Measurements from ENCODE around the gene GNG7. TPM values are rescaled to one million over a fixed set of nuclear protein-coding genes. Genes with fewer than 3 reads are reported as not detected.
"Not testable (repeated sequence)": the region's sequence is repeated elsewhere in the genome, so short reads cannot be mapped to it uniquely, and the experiment has no call there.

Gene GNG7
- total RNA-seq, 2 donors from 2014 or later: 8.7 to 22.9 TPM

GRCh38 chr19:2624537-2625091 lies 77.9 kb downstream of the GNG7 start:
- intact Hi-C loops (cut with DNase I): no loop called here
- no peak for TF ChIP-seq POLR2AphosphoS5 (IDR thresholded peaks at IDR 0.05)
- TF ChIP-seq POLR2A (IDR thresholded peaks at IDR 0.05): no peak
- no peak for TF ChIP-seq CTCF (IDR thresholded peaks at IDR 0.05)
- WGBS: 42% methylated on average over 11 of the region's 11 CpGs

GRCh38 chr19:2623798-2624197 lies 78.7 kb downstream of the GNG7 start:
- TF ChIP-seq POLR2AphosphoS5 (IDR thresholded peaks at IDR 0.05): no peak
- TF ChIP-seq POLR2A (IDR thresholded peaks at IDR 0.05): no peak
- TF ChIP-seq CTCF (IDR thresholded peaks at IDR 0.05): no peak
- intact Hi-C loops (cut with DNase I): no loop called here
- Histone ChIP-seq H3K36me3 (no peaks in the 10 kb centered on the region), H3K4me3 (no peak overlapping the region), H3K9me3 (no peaks in the 10 kb centered on the region), H3K27ac (no peak overlapping the region), H3K4me1 (replicated peaks) (no peaks in the 10 kb centered on the region), H3K27me3 (replicated peaks; ENCODE audit: insufficient read depth) (no peaks in the 10 kb centered on the region)
- no peak for DNase-seq (ENCODE audit: low spot score)
- 94% methylated on average over 12 of the region's 12 CpGs for WGBS

More at GRCh38 chr19:2624537-2625091, 77.9 kb downstream of the GNG7 start:
- Histone ChIP-seq H3K9me3 (no peaks in the 10 kb centered on the region), H3K27ac (no peak overlapping the region), H3K27me3 (replicated peaks; ENCODE audit: insufficient read depth) (no peaks in the 10 kb centered on the region), H3K36me3 (no peaks in the 10 kb centered on the region), H3K4me3 (no peak overlapping the region), H3K4me1 (replicated peaks) (no peaks in the 10 kb centered on the region)
- no peak for DNase-seq (ENCODE audit: low spot score)

GRCh38 chr19:2622371-2622961 lies 80.0 kb downstream of the GNG7 start:
- H3K27ac ChIP-seq; H3K4me1 ChIP-seq (replicated peaks); intact Hi-C loops (cut with DNase I); H3K27me3 ChIP-seq (replicated peaks; ENCODE audit: insufficient read depth); DNase-seq (ENCODE audit: low spot score); H3K4me3 ChIP-seq; H3K36me3 ChIP-seq; H3K9me3 ChIP-seq: not testable (repeated sequence)
- 86% methylated on average over 40 of the region's 40 CpGs for WGBS

- no peak for DNase-seq (ENCODE audit: low spot score)
- Histone ChIP-seq H3K9me3 (no peaks in the 10 kb centered on the region), H3K27me3 (replicated peaks; ENCODE audit: insufficient read depth) (no peaks in the 10 kb centered on the region), H3K36me3 (no peaks in the 10 kb centered on the region), H3K27ac (no peak overlapping the region), H3K4me1 (replicated peaks) (no peaks in the 10 kb centered on the region), H3K4me3 (no peak overlapping the region)
- intact Hi-C loops (cut with DNase I): no loop called here
- TF ChIP-seq CTCF (IDR thresholded peaks at IDR 0.05): no peak
- no peak for TF ChIP-seq POLR2AphosphoS5 (IDR thresholded peaks at IDR 0.05)
- TF ChIP-seq POLR2A (IDR thresholded peaks at IDR 0.05): no peak
- WGBS: 83% methylated on average over 6 of the region's 6 CpGs
These were observed 83.4 kb downstream of the GNG7 start for GRCh38 chr19:2619076-2619475.

- 56% methylated on average over 10 of the region's 10 CpGs for WGBS
- H3K4me1 ChIP-seq (replicated peaks): no peaks in the 10 kb centered on the region
- no peaks in the 10 kb centered on the region for H3K9me3 ChIP-seq
- H3K4me3 ChIP-seq: no peak overlapping the region
- H3K36me3 ChIP-seq: no peaks in the 10 kb centered on the region
- no peak overlapping the region for H3K27ac ChIP-seq
- DNase-seq (ENCODE audit: low spot score): no peak
- no peaks in the 10 kb centered on the region for H3K27me3 ChIP-seq (replicated peaks; ENCODE audit: insufficient read depth)
- intact Hi-C loops (cut with DNase I): no loop called here
- TF ChIP-seq POLR2AphosphoS5 (IDR thresholded peaks at IDR 0.05) (no peak), CTCF (IDR thresholded peaks at IDR 0.05) (no peak), POLR2A (IDR thresholded peaks at IDR 0.05) (no peak)
These were observed 83.9 kb downstream of the GNG7 start for GRCh38 chr19:2618611-2619010.
